Measurements from ENCODE around the gene FLCN.

DNA sequence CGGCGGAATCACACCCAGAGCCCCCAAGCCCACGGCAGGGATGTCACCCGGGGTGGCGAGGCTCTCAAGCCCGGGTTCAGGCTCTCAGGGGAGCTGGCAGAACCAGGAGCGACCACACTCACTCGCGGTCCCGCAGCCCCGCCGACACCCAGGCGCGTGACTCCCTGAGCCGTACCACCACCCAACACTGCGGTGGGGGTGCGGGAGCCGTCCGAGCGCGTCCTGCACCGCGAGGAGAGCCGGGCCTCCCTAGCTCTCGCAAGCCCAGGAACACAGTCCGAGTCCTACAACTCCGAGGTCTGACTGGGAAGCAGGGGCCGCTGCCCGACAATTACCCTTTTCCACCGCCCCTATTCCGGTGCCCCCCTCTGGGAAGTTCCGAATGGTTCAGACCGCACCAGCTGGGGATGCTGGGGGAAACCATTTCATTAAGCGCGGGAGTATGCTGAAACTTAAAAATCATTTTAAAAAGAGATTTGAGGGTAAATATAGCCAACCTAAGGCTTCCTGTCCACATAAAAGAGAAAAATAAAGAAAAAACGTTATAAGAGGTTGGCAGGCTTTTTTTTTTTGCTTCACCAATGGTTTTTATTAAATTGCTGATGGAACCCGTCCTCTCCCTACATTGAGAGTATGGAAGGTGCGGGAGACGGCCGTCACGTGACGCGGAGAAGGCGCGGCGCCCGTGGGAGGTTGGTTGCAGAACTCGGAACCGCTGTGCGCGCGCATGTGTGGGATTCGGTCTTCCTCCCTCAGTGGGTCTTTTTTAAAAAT lies at the start of gene FLCN:
- TF ChIP-seq, protein P1, sequence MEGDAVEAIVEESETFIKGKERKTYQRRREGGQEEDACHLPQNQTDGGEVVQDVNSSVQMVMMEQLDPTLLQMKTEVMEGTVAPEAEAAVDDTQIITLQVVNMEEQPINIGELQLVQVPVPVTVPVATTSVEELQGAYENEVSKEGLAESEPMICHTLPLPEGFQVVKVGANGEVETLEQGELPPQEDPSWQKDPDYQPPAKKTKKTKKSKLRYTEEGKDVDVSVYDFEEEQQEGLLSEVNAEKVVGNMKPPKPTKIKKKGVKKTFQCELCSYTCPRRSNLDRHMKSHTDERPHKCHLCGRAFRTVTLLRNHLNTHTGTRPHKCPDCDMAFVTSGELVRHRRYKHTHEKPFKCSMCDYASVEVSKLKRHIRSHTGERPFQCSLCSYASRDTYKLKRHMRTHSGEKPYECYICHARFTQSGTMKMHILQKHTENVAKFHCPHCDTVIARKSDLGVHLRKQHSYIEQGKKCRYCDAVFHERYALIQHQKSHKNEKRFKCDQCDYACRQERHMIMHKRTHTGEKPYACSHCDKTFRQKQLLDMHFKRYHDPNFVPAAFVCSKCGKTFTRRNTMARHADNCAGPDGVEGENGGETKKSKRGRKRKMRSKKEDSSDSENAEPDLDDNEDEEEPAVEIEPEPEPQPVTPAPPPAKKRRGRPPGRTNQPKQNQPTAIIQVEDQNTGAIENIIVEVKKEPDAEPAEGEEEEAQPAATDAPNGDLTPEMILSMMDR (IDR thresholded peaks at IDR 0.05 in 4 of 5, conservative IDR thresholded peaks at IDR 0.05 in 1 of 5) = peak in 2 of 5 experiments; percentile 46 to 54
- peak; percentile 96 for TF ChIP-seq POLR2A (IDR thresholded peaks at IDR 0.05)
